CD1c-positive myeloid dendritic cell (primary cell): ENCODE data around the gene IFI6.

ENCODE experiments used
- DNase-seq: peaks from one replicate; pipeline ENCODE4 v3.0.0-alpha.2; 2016; ENCODE audit errors: extremely low spot score

IFI6 gene

DNA sequence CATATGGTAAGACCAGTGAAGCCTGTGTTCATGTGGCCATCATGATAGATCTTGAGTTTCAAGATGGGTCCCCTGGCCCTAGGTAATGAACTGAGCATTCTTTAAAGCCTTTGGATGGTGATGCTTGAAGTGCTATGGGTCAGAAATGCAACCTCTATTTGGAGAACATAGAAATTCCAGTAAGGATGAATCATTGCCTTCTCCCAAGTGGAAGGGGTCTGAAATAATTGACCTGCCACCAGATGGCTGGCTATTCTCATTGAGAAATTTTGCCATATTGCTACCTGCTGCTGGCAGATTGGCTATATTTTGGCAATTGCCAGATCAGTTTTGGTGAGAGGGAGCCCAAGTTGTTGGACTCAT lies 739 bp upstream of the IFI6 start:
- no peak for DNase-seq

DNA sequence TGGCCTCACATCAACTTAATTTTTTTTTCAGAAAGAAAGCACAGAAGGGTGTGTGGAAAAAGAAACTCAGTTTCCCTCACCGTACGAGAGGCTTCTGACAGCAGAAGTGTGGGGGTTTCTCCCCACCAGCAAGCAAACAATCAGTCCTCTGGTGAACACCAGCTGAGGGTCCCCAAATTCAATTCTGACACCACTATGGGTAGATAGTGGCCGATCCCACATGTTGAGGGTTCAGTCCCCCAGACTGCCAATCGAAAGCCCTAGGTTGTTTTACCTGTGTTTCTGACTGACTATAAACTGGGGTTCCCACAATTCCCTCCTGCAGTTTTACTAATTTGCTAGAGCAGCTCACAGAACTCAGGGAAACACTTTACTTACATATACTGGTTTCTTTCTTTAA lies 2.1 kb downstream of the IFI6 start:
- no peak for DNase-seq

DNA sequence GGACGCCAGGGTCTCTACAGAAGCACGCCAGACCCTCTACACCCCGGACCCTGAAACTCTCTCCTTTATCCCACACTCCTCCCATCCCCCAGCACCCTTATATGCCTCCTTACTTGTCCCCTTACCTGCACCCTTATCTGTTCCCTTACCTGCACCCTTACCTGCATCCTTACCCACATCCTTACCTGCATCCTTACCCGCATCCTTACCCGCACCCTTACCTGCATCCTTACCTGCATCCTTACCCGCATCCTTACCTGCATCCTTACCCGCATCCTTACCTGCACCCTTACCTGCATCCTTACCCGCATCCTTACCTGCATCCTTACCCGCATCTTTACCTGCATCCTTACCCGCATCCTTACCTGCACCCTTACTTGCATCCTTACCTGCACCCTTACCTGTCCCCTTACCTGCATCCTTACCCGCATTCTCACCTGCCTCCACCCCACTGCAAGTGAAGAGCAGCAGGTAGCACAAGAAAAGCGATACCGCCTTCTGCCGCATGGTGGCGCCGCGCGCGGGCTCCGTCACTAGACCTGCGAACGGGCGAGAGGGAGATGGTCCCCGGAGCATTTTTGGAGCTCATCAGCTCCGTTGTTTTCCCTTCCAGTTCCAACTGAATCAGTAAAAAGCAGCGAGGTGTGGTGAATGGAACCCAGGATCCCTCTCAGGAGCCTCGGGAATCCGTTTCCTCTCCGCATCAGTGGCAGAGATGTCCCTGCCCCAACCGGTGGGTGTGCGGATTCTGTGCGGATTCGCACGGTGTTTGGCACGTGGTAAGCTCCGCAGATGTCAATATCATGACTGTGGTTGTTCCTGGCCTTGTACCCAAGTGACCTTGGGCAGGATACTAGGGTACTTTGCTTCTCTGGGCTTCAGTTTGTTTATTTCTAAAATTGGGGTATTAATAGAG lies 2.9 kb downstream of the IFI6 start:
- peak; percentile 64 for DNase-seq

DNA sequence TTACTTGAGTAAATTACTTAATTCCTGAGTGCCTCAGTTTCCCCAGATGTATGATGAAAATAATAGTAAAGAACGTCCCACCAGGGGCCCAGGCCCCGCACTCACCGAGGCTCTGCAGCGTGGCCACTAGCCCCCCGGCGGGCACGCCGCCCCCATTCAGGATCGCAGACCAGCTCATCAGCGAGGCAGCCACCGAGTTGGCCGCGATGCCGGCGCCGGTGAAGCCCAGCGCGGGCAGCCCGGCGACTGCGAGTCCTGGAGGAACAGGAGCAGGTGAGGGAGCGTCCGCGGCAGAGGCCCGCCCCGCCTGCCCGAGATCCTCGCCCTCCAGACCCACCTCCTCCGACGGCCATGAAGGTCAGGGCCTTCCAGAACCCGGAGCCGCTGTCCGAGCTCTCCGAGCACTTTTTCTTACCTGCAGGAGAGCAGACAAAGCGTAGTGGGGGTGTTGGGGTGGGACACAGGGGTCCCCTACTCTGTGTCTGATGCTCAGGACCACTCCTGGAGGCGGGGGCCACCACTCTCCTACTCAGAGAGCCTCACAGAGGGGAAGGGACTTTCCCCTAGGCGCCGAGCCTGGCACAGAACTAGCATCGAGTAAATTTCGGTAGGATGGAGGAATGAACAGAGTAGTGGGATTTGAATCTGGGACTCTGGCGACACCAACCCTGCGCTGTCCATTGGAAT lies 3.7 kb downstream of the IFI6 start:
- no peak for DNase-seq

DNA sequence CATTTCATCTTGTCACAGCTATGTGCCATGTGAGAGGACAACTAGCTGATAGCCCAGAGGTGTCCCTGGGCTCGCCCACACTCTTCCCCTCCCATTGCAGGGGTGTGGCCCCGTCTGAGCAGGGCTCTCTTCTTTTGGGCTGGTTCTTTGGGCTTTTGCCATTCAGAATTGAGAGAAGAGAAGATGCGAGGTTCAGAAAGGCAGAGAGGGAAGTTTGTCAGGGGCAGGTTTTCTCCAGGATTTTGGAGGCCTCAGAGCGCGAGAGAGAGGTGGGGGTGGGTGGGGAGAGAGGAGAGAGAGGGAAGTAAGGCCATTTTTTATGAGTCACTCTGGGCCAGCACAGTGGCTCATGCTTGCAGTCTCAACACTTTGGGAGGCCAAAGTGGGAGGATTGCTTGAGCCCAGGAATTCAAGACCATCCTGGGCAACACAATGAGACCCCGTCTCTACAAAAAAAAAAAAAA lies 5.2 kb downstream of the IFI6 start:
- peak; percentile 84 for DNase-seq

DNA sequence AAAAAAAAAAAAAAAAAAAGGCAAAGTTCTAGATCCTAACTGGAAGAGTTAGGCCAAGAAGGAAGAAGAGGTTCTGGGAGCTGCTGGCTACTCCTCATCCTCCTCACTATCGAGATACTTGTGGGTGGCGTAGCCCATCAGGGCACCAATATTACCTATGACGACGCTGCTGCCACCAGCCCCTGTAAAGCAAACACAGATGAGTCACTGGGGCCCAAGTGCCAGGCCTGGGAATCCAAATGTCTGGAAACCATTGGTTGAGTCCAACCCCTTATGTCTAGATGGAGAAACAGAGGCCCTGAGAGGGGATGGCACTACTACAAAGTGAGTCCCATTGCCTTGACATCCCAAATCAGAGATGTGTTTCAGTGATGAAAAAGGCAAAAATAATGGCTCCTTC lies 5.7 kb downstream of the IFI6 start:
- DNase-seq = no peak

DNA sequence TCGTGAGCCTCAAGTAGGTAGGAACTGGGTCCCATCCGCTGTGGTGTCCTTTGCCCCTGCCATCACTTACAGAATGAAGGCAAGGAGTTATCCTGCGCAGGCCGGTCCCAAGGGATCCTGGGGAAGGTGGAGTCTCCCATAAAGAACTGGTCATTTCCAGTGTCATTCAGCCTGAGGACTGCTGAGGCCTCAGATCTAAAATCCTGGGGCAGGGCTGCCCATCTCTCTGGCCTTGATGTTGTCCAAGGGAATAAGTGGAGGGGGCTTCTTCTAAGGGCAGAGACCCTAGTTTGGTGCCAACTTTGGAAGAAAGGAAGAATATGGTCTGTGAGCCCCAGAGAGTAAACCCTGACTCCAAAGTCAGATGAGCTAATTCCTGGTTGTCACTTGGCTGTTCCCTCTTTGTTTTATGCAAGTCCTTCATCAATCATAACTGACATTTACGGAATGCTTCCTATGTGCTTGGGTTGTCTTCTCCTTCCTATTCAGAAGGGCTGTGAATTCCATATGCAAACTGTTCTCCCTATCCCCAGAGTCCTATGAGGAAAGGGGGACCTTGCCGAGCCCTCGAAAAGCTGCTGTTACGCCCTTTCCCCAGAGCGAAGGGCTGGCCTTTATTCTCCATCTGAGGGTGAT lies 6.9 kb downstream of the IFI6 start:
- no peak for DNase-seq

DNA sequence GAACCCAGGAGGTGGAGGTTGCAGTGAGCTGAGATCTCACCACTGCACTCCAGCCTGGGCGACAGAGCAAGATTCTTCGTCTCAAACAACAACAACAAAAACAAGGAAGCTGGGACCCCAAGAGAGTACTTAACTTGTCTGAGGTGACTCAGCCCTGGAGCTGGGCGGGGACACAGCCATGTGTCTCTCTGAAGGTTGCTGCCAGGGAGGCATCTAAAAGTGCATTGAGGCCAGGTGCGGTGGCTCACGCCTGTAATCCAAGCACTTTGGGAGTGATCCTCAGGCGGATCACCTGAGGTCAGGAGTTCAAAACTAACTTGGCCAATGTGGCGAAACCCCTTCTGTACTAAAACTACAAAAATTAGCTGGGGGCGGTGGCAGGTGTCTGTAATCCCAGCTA lies 7.7 kb downstream of the IFI6 start:
- DNase-seq = peak; percentile 36

DNA sequence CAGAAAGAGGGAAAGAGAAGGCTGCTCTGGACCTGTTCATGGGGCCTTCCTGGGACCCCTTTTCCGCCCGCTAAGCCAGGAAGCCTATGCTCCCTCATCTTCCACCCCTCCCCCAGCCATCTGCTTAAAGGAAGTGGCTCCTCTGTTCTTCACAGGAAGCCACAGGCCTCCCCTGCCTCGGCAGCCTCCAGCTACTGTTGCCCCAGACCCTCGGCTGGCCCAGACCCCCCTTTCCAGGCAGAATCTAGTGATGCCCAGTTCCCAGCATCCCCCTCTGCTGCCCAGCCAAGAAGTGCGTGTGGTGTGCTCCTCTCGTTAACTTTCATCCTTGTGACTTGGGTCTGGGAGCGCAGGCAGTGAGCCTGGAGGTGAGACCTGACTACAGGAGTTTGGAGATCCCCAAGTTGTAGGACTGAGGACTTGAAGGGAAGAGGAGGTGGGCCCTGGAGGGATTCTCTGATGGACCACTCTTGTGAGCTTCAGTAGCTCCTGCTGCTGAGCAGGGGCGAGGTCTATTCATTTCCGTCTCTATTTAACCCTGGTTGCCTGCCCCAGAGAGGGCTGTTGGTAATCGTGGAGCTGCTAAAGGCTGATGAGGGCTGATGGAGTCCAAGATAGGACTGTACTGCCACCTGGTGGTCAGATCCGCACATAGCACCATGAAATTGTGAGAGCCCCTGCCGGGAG lies 9.1 kb downstream of the IFI6 start:
- DNase-seq = peak; percentile 94

DNA sequence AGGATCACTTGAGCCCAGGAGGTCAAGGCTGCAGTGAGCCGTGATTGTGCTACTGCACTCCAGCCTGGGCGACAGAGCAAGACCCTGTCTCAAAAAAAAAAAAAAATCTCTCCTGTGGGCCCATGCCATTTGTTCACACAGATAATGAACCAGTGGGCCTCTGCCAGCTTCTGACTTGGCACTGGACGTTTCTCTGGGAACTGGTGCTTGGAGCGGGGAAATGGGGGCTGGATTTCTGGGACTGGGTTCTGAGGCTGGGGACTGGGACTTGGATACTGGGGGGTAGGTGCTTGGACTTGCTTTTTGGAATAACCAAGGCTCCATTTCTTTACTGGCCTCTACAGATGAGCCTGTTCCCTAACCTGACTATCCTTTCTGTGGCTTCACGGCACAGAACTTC lies 9.7 kb downstream of the IFI6 start:
- DNase-seq = no peak

DNA sequence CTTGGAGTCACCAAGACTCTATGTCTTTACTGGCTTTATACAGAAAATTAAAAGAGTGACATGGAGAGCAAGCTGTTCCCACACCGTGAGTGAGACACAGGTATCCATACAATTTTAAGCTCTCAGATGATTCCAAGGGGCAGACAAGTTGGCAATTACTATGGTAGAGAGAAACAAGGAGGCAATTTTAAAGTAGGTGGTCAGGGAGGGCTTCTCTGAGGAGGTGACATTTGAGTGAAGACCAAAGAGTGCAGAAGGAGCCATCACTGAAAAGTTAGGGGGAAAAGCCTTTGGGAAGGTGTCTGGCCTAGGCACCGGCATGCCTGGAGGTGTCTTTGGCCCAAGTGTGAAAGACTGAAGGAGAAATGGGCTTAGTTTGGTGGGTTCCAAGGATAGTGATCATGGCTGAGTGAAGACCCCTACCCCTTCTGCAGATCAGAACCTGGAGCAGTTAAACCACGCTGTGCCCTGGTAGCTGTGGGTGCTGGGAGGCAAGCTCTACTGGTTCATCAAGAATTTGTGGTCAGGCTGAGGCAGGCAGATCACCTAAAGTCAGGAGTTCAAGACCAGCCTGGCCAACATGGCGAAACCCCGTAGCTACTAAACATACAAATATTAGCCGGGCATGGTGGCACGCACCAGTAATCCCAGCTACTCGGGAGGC lies 10.4 kb downstream of the IFI6 start:
- DNase-seq = no peak

DNA sequence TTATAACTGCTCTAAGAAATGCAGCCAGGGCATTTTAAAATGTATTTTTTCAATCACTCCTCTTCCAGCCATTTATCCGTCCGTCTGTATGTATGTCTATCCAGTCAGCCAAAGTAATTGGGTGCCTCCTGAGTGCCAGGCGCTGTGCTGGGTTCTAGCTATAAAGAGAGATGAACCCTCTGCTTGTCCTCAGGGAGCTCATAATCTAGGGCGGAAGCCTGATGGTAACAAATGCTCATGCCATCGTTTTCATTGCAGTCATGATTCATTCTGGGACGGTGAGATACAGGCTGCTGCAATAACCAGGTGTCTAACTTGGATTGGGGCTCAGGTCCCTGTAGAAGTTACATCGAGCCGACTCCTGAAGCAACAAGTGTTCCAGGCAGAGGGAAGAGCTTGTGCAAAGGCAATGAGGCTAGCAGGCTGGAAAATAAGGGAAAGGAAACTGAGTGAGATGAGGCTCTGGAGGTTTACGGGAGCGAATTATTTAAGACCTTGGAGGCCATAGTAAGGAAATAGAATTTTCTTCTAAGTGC lies 11.6 kb downstream of the IFI6 start:
- DNase-seq = peak; percentile 24

DNA sequence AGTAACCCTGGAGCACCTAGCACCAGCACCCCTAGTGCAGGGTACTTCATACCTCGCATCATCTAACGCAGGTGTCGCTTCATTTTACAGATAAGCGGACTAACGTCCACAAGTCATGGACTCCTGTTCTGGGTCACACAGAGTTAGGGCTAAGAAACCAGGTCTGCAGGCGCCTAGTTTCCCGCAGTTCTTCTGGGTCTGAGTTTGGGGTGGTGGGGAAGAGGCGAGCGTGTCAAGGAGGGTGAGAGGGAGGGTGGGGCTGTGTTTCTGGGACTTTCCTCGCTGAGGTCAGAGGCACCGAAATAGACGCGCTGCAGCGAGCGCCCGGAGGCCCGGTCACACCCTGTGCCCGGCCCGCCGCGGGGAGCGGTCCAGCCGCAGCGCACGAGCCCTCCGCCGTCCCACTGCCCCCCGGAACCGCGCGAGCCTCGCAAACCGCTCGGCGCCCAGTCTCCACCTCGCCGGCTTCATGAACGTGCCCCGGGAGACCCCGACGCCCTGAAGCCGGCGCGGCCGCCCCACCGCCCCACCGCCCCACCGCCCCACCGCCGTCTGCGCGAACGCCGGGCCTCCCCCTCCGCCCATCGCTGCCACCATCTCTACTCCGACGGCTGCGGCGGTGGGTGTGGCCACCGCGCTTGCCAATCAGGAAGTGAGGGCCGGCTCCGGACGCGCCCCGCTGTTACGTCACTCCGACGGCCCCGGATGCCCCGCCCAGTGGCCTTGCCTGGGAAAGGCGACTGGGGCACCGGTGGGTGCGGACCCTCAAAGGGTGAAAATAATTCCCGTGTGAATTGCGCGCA lies 12.3 kb downstream of the IFI6 start:
- DNase-seq = peak; percentile 91

DNA sequence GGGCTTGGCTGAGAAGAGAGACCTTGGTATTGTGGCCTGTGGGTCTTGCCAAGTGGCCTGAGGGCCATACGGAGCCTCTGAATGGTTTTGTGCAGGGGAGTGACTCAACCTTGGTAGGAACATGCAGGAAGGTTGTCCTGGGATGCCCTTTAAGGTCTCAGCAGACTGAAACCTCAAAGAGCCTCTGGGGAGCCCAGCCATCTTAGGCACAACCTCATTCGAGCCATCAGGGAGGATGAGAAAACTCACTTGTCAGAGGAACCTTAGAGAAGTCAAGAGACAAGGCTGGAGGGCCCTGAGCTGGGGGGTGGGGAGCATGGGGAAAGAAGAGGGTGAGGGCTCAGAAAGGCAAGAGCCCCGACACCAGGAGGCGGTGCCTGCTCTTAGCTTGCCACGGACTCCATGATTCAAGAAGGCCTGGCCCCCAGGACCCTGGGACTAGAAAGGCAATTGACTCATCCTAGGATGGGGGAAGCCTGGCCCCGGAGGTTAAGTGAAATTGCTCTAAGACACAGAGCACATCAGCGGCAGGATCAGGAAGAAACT lies 13.0 kb downstream of the IFI6 start:
- DNase-seq = peak; percentile 50

DNA sequence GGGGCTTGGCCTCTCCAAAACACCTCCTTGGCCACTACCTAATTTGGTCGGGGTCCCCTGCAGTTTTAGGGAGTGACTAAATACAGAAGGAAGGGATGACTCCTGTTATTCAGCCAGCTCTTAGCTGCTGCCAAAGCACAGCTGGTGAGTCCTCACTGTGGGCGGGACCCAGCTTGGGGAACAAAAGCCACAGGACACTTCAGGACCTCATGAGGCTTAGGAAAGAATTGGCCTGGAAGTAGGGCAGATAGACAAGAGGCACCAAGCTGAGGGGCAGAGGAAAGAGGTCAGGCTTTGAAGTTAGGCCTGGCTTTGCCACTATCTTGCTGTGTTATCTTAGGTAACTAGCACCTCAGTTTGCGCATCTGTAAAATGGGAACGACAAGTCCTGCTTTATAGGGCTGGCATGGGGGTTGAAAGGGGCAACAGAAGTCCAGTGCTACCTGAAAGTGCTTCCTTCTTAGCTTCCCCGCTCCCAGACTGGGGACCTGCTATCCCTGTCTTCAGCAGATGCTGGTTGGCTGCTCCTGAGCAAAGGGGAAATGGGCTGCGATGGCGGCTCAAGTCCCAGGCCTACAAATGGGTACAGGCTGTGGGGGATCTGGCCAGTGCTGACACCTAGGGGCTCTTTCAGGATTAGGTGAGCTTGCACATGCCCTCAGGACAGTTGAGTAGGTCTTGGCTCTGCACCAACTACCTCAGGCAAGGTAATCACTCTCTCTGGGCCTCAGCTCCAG lies 15.7 kb downstream of the IFI6 start:
- peak; percentile 91 for DNase-seq

DNA sequence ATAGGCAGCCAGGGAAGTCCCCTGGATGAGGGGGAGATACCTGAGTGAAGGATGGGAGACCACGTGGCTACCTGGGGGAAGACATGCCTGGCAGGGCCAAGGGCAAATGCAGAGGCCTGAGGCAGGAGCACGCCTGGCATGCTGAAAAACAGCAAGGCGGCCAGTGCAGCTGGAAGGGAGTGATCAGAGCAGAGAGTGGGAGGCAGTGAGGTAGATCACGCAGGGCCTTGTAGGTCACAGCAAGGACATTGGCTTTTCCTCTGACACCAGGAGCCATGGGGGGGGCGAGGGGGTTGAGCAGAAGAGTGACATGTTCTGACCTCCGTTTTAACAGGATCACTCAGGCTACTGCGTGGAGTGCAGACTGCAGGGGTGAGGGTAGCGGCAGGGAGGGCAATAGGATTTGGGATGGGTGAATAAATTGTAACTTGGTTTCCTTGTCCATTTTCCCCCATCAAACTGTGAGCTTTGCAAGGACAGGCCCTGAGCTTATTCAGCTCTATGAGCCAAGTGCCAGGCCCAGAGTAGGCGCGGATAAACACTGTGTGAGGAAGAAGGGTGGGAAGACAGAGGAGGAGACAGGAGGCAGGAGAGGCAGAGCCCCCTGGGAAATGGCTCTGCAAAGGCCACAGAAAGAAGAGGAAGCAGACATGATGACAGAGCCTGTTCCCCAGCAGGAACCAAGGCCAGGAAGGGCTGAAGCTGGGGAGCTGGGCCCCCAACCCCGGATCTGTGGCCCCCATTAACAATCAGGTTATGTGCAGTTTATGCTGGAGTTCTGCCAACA lies 16.6 kb downstream of the IFI6 start:
- peak; percentile 68 for DNase-seq

DNA sequence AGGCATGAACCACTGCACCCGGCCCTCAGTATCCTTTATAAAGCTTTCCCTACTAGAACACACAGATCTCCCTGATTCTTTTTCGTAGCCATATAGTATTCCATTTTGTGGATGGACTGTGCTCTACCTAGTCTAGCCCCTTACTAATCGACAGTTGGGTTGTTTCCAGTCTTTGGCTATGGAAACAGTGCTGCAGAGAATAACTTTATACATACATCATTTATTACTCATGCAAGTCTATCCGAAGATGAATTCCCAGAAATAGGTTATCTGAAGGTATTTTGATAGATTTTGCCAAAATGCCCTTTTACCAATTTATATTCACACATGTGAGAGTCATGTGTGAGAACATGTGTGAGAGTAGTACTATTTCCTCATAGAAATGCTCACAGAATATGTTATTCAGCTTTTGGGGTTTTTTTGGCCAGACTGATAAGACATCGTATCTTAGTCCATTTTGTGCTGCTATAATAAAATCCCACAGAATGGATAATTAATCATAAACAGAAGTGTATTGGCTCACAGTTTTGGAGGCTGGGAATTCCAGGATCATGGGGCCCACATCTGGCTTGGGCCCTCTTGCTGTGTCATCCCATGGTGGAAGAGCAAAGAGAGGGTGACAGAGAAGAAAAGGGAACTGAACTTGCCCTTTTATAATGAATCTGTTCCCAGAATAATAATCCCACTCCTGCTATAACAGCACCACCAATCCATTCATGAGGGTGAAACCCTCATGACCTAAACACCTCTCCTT lies 19.7 kb downstream of the IFI6 start:
- peak; percentile 35 for DNase-seq
